Neural crest cell (in vitro differentiated cells): ENCODE measurements around the gene ERC2. TPM values are rescaled to one million over a fixed set of nuclear protein-coding genes. Genes with fewer than 3 reads are reported as not detected.

ENCODE experiments used
- DNase-seq: peaks from one replicate; pipeline ENCODE4 v3.0.0; 2021; ENCODE audit warnings: low read depth, mixed read lengths, low spot score
- H3K27ac Mint-ChIP-seq: one replicate; pipeline ENCODE4 v1.8.0; 2021; ENCODE audit warnings: mild to moderate bottlenecking, mixed read lengths; ENCODE audit not compliant: unreplicated experiment
- H3K27me3 Mint-ChIP-seq: 2 replicates; pipeline ENCODE4 v1.8.0; 2021; ENCODE audit warnings: low read depth, mild to moderate bottlenecking, mixed read lengths
- H3K36me3 Mint-ChIP-seq: 2 replicates; pipeline ENCODE4 v1.8.0; 2021; ENCODE audit warnings: low read depth, mild to moderate bottlenecking, mixed read lengths
- H3K4me1 Mint-ChIP-seq: 2 replicates; pipeline ENCODE4 v1.8.0; 2021; ENCODE audit warnings: mixed read lengths
- H3K4me3 Mint-ChIP-seq: one replicate; pipeline ENCODE4 v1.8.0; 2021; ENCODE audit warnings: mild to moderate bottlenecking, mixed read lengths
- H3K9me3 Mint-ChIP-seq: 2 replicates; pipeline ENCODE4 v1.8.0; 2021; ENCODE audit warnings: mixed read lengths
- CTCF ChIP-seq: fragments of 200-600 bp; sonication (generic); conservative IDR thresholded peaks from 2 replicates; pipeline ENCODE4 v1.5.0; 2021; ENCODE audit warnings: antibody characterized with exemption, mild to moderate bottlenecking
- total RNA-seq: library from RNA; stranded (reverse); gene quantifications from 2 replicates; pipeline ENCODE4 v1.2.1, GENCODE V29; 2021

ERC2 gene
- total RNA-seq, 1 donor from 2014 or later, result 13.5 TPM

GRCh38 chr3:55624238-55624637 is 844.0 kb downstream of the ERC2 start:
- Mint-ChIP-seq H3K27ac (no peak overlapping the region), H3K36me3 (no peaks in the 10 kb centered on the region), H3K27me3 (no peaks in the 10 kb centered on the region), H3K9me3 (no peaks in the 10 kb centered on the region), H3K4me3 (no peak overlapping the region), H3K4me1 (peaks cover 7% of the 10 kb centered on the region)
- DNase-seq, result no peak
- TF ChIP-seq CTCF, result no peak

- H3K9me3 Mint-ChIP-seq, result no peaks in the 10 kb centered on the region
- peaks cover 7% of the 10 kb centered on the region for H3K4me1 Mint-ChIP-seq
- no peak overlapping the region for H3K27ac Mint-ChIP-seq
- H3K27me3 Mint-ChIP-seq, result no peaks in the 10 kb centered on the region
- no peak for DNase-seq
- TF ChIP-seq CTCF, result no peak
- no peak overlapping the region for H3K4me3 Mint-ChIP-seq
- H3K36me3 Mint-ChIP-seq, result no peaks in the 10 kb centered on the region
Measured at GRCh38 chr3:55623786-55624185, 844.5 kb downstream of the ERC2 start.

GRCh38 chr3:55622733-55623132 is 845.5 kb downstream of the ERC2 start:
- TF ChIP-seq CTCF, result no peak
- H3K9me3 Mint-ChIP-seq, result no peaks in the 10 kb centered on the region
- no peak for DNase-seq
- no peak overlapping the region for H3K4me3 Mint-ChIP-seq
- H3K36me3 Mint-ChIP-seq, result no peaks in the 10 kb centered on the region
- H3K27ac Mint-ChIP-seq, result no peak overlapping the region
- H3K4me1 Mint-ChIP-seq, result peaks cover 7% of the 10 kb centered on the region
- no peaks in the 10 kb centered on the region for H3K27me3 Mint-ChIP-seq

- DNase-seq, result no peak
- Mint-ChIP-seq H3K27me3 (no peaks in the 10 kb centered on the region), H3K4me3 (no peak overlapping the region), H3K36me3 (no peaks in the 10 kb centered on the region), H3K9me3 (no peaks in the 10 kb centered on the region), H3K27ac (no peak overlapping the region), H3K4me1 (peaks cover 7% of the 10 kb centered on the region)
- no peak for TF ChIP-seq CTCF
Measured at GRCh38 chr3:55622116-55622515, 846.2 kb downstream of the ERC2 start.

GRCh38 chr3:55621648-55622047 is 846.6 kb downstream of the ERC2 start:
- no peaks in the 10 kb centered on the region for H3K9me3 Mint-ChIP-seq
- no peak for DNase-seq
- TF ChIP-seq CTCF, result no peak
- H3K4me3 Mint-ChIP-seq, result no peak overlapping the region
- H3K36me3 Mint-ChIP-seq, result no peaks in the 10 kb centered on the region
- H3K27me3 Mint-ChIP-seq, result no peaks in the 10 kb centered on the region
- no peak overlapping the region for H3K27ac Mint-ChIP-seq
- peaks cover 7% of the 10 kb centered on the region for H3K4me1 Mint-ChIP-seq

DNA sequence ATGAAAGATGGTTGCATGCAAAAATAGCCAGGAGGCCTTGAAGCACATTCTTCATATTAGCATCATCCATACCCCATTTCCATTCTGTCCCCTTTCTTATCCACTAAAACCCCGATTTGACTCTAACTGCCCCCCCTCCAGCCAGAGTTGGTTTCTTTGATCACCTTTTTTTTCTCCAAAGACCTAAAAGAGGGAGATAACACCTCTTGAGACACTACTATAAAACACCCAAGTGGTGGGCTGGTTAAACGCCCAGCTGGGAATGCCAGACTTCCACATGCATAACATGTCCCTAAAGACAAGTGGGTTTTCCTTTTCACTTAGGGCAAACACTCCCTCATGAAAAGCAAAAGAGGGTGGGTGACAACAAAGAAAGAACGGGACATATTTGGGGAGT is 847.2 kb downstream of the ERC2 start:
- no peaks in the 10 kb centered on the region for H3K9me3 Mint-ChIP-seq
- no peaks in the 10 kb centered on the region for H3K36me3 Mint-ChIP-seq
- DNase-seq, result no peak
- no peak for TF ChIP-seq CTCF
- H3K4me1 Mint-ChIP-seq, result peaks cover 9% of the 10 kb centered on the region
- H3K27ac Mint-ChIP-seq, result no peak overlapping the region
- no peak overlapping the region for H3K4me3 Mint-ChIP-seq
- no peaks in the 10 kb centered on the region for H3K27me3 Mint-ChIP-seq
